Activated CD8-positive, alpha-beta memory T cell treated with anti-CD3 and anti-CD28 coated beads, Interleukin-2, amount 50 U/mL, for 1 hour (primary cell): Measurements from ENCODE around the gene ABI3BP.
A peak's percentile ranks its signal among the peaks of the same experiment; 100 is the strongest.

Source experiments
- DNase-seq: peaks from one replicate; pipeline ENCODE4 v3.0.0-alpha.2; 2020; ENCODE audit errors: extremely low read depth

Gene ABI3BP

GRCh38 chr3:100730524-100730923, 262.7 kb downstream of the ABI3BP start:
- no peak for DNase-seq

DNA sequence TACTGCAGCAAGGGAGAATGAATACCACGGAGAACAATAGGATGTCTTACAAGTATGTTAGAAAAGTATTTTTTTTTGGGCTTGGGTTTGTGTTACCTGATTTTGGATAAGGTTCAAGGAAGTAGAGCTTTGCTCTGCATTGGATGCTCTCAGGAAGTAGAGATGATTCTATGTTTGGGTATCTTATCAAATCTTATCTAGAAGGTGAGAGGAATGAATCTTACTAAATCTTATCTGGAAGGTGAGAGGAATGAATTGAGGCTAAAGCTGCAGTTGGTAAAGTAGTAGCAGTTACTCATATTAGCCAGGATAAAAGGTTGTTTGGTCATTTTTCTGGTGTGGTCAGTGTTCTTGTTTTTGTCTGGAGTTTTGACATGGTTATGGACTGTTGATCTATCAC, 266.5 kb downstream of the ABI3BP start:
- DNase-seq: no peak

- no peak for DNase-seq
Measured at GRCh38 chr3:100725935-100726513, 267.2 kb downstream of the ABI3BP start.

DNA sequence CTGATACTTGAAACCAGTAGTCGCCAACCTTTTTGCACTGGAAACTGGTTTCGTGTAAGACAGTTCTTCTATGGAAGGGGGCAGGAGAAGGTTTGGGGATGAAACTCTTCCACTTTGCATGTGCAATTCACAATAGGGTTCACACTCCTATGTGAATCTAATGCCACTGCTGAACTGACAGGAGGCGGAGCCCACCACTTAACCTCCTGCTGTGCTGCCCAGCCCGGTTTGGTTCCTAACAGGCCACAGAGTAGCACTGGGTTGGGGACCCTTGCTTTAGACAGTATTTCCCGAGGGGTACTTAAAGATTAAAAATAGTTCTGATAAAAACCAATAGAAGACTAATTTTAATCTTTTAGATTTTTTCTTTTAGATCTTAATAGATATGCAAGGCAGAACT, 272.8 kb downstream of the ABI3BP start:
- no peak for DNase-seq

DNA sequence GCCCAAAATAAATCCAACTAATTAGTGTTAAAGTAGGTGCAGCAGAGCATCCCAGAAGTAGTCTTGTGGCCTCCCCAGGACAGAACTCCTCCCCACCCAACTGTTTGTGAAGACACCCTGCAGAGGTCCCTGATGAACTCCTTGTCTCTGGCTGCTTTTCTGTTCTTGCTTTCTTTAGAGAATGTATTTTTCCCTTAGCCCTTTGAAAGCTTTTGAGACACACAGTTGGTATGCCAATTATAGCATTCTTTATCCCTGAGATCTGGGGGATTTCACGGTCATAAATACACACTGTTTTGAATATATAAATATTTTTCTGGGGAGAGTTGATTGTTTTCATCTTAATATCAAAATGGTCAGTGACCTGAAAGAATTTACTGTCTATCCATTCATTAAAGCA, 274.1 kb downstream of the ABI3BP start:
- no peak for DNase-seq

DNA sequence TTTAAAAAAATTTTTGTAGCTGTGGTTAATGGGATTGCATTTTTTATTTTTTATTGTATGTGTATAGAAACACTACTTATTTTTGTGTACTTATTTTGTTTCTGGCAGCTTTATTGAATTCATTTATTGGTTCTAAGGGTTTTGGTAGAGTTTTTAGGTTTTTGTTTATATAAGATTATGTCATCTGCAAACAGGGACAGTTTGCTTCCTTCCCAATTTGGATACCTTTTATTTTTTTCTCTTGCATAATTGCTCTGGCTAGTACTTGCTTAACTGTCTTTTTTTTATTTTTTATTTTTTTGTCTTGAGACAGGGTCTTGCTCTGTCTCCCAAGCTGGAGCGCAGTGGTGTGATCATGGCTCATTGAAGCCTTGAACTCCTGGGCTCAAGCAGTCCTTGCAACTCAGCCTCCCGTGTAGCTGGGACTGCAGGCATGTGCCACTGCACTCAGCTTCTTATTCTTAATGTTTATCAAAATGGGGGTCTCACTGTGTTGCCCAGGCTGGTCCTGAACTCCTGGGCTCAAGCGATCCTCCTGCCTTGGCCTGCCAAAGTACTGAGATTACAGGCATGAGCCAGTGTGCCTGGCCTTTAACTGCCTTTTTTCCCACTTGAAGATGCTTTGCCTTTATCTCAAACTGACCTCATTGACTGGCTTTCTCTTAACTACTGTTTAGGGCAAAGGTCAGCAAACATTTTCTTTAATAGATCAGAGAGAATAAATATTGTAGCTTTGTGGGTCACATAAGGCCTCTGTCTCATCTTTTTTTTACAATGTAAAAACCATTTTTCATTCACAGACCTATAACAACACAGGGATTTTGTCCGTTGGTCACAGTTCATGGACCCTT, 275.4 kb downstream of the ABI3BP start:
- no peak for DNase-seq

DNA sequence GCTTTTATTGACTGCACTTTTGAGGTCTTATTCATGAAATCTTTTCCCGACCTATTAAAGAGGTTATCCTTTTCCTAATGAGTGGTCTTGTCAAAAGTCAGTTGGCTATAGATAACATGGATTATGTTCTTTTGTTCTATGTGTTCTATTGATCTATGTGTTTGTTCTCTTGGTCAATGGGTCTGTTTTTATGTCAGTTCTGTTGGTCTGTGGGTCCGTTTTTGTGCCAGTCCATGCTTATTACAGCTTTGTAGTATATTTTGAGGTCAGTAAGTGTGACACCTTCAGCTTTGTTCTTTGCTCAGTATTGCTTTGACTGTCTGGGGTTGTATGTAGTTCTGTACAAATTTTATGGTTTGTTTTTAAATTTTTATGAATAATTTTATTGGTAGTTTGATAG, 276.2 kb downstream of the ABI3BP start:
- no peak for DNase-seq

DNA sequence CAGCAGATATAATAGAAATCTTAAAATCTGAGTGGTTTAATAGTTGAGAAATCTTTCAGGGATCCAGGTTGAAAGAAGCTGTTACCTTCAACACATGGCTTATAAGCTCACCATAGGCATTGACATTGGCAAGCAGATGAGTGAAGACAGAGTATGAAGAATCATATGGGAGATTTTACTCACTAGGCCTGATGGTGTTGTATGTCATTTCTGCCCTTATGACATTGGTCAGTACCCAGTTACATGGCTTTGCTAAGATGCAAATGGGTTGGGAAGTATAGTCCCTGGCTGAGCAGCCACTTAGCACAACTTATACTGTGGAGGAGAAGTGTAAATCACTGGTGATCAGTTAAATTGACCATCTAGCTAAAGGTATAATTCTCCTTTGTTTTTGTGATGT, 278.0 kb downstream of the ABI3BP start:
- no peak for DNase-seq

DNA sequence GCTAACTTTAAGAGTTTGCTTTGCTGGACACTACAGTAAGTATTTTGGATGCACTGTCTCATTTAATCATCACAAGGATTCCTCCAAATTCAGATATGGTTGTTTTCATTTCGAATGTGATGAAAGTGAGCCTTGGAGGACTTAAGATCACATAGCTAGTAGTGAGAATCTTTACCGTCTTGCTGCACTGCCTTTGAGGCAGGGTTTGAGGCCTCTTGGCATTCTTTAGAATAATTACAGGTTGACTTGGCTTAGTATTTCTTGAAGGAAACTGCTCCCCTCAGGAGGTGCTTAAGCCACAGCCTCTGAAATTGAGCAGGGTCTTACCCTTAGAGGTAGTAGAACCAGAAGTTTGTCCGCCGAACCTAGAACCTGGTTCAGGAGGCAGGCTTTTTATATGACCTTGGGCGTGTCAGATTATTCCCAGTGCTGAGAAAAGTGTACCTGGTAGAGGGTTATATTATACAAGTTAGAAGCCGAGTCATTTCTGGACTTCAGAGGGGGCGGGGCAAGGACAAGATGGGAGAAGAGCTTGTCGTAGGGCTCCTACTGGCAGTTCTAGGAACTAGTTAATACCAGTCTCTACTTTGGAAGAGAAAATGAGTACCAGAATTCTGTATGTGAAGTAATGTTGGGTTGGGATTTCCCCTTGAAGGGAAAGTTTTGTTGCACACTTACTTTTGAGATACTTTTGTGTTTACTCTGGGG, 282.8 kb downstream of the ABI3BP start:
- DNase-seq: no peak

- no peak for DNase-seq
Measured at GRCh38 chr3:100709842-100710260, 283.4 kb downstream of the ABI3BP start.

DNA sequence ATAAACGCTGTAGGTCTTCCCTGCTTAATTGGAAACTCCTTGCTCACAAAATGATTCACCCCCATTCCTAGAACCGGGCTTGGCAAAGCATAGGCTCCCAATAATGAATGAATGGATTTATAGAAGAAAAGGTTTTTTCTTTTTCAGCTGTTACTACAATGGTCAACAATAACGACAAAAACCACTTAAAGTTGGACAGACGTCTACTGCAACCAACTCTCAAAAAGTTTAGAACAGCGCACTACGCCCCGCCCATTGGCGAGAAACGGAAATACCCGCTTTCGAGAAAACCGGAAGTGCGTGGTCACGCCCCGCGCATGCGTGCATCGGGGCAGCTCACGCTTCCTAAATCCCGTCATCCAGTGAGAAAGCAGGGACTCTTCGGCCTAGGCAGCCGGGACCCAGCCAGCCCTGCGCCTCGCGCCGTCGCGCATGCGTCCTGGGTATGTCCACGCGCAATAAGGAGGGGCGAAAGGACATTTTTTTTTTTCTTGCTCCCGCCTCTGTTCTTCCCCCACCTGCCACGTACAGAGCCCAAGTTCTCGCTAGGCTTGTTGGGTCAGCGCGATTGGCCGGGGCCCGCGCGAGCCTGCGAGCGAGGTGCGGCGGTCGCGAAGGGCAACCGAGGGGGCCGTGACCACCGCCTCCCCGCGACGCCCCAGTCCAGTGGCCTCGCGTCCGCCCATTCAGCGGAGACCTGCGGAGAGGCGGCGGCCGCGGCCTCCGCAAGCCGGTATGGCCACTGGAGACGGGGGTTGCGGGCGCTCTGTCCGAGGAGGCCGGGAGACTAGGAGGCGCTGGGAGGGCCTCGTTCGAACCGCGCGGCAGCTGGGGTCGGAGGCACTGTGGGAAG, 284.0 kb downstream of the ABI3BP start, which contains the start of gene TFG:
TFG (plus strand) TSS at position 506 of the 853 bp plus-strand sequence. CDS start 4,192 bp downstream, outside the sequence.
- peak; percentile 93 for DNase-seq

- DNase-seq: no peak
Measured at GRCh38 chr3:100708644-100708988, 284.6 kb downstream of the ABI3BP start.

DNA sequence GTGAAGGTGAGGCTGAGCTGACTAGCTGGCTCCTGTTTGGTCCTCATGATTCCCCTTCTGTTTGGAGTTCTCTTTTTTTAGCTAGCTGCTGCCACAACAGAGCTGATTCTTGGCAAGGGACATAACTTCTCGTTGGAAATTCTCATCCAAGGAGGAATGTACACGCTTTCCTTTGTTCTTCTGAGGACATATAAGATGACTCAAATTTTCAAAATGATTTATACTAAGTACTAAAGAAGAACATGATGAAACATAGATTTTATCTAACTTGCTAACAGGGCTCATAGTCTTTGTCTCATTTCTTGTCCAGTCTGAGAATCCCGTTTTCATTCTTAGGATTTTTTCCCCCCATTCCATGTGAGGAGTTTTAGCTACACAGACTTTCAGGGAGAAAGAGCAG, 286.9 kb downstream of the ABI3BP start:
- no peak for DNase-seq

DNA sequence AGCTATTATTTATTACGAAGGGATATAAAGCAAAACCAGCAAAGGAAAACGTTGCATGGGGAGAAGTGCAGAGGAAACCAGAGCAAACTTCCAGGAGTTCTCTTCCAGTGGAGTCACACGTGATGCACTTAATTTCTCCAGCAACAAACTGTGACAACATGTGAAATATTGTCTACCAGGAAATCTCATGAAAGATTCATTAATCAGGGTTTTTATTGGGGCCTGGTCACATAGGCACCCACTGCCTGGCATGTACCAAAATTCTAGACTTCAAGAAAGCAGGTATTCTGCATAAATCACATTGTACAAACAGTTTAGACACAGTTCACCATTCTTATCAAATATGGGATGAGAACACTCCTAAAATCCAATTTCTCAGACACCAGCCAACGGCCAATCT, 289.4 kb downstream of the ABI3BP start:
- no peak for DNase-seq

- no peak for DNase-seq
Measured at GRCh38 chr3:100702980-100703345, 290.3 kb downstream of the ABI3BP start.

DNA sequence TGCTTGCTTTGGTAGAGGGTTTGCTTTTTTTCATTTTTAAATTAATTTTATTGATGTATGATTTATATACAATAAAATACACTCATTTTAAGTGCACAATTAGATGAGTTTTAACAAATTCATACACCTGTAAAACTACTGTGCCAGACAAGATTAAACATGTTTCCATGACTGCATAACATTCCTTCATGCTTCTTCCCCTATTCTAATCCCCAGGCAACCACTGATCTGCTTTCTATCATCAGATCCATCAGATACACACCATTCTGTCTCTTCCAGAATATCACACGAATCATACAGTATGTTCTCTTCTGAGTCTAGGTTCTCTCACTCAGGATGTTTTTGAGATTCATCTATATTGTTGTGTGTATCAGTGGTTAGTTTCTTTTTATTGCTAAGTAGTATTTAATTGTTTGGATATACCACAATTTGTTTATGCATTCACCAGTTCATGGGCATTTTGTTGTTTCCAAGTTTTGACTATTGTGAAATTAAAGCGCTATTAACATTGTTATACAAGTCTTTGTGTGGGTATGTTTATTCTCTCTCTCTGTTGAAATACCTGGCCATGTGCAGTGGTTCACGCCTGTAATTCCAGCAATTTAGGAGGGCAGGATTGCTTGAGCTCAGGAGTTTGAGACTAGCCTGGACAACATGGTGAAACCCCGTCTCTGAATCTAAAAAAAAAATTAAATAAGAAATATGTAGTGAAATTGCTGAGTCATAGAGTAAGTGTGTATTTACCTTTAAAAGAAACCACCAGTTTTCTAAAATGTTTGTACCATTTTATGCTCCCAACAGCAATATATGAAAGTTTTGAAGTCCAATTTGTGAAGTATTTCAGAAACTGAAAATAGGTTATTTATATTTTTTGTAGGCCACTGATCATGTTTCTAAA, 290.9 kb downstream of the ABI3BP start:
- DNase-seq: no peak

DNA sequence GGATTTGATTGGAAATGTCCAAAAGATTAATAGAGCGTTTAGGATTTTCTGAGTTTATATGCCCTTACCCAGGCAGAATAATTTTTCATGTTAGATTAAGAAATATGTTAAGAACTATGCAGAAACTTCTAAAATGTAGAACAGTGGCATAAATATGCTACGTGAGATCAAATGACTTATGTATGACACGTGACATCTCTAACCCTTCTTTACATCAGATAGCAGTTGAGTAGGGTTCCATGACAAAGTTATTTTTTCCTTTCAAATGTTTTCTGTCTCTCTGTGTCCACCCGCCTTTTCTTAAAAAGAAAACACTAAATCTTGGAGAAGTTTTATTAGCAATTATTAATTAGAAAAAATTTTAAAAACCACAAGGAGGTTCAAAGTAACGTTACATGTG, 292.5 kb downstream of the ABI3BP start:
- no peak for DNase-seq
